Superior temporal gyrus (tissue), 1 donor: Measurements from ENCODE around the gene MIDN.

Source experiments
- DNase-seq: peaks from one replicate; pipeline ENCODE4 v3.0.0-alpha.2; 2016; ENCODE audit errors: extremely low spot score

MIDN gene

DNA sequence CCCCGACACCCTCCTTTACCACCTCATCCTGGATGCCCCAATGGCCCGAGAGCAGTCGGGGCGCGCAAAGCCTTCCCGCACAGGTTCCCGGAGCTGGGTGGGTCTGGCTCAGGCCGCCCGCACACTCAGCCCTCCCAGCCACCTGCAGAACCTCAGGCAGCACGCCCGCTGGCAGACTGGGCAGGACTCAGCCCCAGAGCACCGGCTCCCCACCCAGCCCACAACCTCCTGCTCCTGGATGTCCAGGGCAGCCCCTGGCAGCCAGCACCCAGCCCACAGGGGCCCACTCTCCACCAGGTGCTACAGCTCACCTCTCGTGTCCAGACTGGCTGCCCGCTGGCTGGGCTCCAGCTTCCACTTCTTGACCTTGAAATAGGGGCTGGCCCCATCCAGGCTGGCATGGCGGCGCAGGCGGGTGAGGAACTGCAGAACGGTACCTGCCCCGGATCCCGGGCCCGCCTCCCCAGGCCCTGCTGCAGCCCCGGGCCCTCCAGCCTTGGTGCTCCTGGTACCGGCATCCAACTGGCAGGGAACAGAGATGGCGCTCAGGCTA, 15.2 kb upstream of the MIDN start:
- no peak for DNase-seq

- no peak for DNase-seq
These were observed 14.1 kb upstream of the MIDN start for GRCh38 chr19:1234051-1234954.

- DNase-seq: no peak
These were observed 13.4 kb upstream of the MIDN start for GRCh38 chr19:1234955-1235380.

DNA sequence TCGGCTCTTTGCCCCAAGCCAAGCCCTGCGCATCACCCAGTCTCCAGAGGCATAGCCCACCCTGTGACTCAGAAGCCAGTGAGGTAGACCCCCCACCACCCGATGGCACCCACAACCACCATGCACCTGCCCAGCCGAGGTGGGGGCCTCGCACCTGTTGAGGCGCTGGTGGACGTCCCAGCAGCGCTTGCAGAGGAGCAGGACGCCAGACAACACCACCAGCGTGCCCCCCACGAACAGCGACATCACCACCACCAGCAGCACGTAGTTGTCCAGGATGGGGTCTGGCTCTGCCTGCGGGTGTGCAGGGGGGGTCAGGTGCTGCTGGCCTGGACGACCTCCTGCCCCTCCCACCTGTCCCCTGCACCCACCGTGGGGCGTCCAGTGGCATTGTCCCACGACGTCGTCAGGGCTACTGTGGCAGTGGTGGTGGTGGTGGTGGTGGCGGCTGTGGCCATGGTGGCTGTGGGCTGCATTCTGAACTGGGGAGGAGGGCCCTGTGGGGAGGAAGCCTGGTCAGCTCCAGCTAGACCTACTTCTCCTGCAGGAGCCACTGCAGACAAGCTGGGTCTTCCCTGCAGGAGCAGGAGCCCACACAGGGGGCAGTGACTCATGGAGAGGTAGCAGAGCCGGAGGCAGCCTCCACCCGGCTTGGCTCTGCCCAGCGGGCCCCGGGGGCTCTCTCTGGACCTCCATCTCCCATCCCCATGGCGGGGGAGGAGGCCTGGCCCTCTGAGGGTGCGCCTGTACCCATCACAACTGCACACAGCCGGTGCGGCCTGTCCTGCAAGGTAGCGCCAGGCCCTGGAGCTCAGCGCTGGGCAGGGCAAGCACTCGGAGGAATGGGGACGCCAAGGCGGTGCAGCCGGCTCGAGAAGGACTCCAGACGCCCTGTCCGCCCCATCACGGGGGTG, 12.5 kb upstream of the MIDN start:
- DNase-seq: no peak

- no peak for DNase-seq
These were observed 11.8 kb upstream of the MIDN start for GRCh38 chr19:1236576-1236975.

- DNase-seq: no peak
These were observed 11.2 kb upstream of the MIDN start for GRCh38 chr19:1237027-1237659.

DNA sequence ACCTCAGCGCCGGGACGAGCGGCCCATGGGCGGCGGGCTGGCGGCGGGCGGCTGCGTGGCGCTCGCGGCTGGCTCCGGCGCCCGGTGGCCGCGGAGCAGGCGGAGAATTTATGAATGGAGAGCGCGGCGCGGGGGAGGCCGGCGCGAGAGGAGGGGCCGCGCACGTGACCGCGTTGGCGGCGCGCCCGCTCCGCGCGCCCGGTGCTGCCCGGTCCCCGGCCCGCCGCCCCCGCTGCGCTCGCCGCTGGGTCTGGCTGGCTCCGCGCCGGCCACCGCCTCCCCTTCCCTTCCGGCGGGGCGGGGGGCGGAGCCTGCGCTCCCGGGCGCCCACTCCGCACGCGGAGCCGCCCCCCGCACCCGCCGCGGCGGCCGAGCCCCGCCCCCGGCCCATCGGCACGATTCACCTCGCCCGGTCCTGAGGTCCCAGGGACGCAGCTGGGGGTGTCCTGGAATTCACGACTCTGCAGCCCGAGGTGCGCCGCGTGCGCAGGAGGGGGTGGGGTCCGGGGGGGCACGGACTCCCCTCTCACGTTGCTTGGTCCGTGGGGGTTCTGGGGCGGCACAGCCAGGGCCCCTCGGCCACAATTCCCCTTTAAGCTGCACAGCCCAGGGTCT, 10.5 kb upstream of the MIDN start, which contains the start of gene CBARP:
Gene CBARP (minus strand): TSS at position 252 of the 615 bp plus-strand sequence. CDS start 1,905 bp downstream, outside the sequence.
- no peak for DNase-seq

DNA sequence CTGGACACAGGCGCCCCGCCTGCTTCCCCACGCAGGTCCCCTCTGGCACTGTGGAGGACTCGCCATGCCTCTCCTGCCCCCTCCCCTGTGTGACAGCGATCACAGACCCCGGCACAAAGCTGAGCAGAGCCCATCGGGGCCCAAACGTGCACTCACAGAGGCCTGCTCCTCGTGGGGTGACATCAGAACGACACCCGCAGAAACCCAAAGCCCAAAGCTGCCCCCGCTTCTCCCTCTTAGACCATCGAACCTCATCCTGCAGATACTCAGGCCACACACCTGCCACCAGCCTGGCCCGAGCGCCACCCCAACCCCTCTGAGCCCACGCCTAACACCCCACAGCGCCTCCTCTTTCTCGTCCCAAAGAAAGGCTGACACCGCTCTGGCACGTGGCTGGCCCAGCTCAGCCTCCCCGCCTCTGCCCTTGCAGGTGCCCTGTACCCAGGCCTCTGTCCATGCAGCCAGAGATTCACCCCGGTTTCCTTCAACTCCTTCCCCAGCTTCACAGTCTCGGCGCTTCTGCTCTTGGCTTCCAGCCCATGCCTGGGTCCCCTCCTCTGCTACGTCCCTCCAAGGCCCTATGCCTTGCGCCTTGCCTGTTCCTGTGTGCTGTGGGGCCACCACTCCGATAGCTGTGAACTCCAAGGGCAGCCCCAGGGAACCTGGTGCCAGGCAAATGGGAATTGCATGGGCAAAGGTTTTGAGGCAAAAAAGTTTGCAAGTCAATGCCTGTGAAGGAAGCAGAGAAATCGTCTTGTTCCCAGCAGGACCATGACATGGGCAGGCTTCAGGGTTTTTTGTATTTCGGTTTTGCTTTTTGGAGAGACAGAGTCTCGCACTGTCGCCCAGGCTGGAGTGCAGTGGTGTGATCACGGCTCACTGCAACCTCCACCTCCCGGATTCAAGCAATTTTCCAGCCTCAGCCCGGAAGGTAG, 9.7 kb upstream of the MIDN start:
- DNase-seq: no peak

DNA sequence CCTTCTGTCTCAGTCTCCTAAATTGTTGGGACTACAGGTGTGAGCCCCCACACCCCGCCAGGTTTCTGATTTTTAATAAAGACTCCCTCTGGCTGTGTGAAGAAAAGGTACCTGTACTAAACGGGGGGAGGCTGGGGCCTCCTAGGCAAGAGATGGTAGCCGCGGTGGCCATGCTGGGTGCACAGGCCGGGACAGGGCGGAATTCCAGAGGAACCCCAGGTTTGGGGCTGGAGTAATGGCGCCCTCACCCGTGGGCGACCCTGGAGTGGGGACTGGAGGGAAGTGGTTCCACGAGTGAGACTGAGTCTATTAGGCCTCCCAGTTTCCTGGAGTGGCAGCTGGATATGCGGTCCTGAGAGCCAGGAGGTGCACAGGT, 9.0 kb upstream of the MIDN start:
- no peak for DNase-seq

DNA sequence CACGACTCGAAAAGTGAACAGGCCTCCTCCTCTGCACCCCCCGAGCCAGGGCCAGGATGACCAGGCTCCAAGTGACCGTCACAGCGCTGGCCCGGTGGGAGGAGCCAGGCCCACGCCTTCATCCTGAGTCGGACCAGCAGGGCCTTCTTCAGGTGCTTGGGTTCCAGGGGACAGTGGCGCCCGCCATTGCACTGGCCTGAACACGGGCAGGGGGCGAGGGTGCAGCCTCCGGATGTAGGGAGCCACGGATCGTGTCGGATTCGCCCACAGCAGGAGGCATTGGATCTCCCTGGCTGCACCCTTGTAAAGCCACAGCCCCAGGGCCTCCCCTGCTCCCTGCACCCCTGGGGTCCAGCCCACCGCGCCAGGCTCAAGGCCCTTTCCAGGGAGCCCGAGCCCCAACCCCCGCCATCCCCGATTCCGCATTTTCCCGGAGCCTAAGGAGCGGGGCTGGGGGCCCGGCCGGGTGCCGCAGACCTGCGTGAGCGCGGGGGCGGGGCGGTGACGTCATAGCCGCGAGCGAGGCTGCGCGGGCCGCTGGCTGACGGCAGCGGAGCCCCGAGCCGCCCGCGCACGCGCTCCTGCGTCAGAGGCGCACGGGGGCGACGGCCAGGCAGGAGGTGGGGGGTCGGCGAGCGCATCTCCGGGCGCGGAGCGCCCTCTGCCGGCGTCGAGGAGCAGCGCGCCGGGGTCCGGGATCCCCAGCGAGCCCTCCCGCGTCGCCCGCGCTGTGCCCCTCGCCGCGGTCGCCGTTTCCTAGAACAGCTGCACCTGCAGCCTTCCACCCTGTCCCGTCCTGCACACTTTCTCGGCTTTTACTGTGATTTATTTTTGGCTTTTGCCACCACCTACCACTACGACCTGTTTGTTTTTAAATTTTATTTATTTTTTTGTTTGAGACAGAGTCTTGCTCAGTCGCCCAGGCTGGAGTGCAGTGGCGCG, 8.3 kb upstream of the MIDN start:
- DNase-seq: peak; percentile 85

DNA sequence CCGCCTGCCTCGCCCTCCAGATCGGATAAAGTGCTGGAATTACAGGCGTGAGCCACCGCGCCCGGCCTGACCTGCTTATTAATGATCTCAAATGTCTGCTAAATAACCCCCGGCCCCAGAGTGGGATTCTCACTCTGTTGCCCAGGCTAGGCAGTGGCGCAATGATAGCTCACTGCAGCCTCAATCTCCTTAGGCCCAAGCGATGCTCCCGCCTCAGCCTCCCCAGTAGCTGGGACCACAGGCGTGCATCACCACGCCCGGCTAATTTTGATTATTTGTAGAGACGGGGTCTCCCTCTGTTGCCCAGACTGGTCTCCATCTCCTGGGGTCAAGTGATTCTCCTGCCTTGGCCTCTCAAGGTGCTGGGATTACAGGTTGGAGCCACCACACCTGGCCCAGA, 7.5 kb upstream of the MIDN start:
- DNase-seq: no peak

DNA sequence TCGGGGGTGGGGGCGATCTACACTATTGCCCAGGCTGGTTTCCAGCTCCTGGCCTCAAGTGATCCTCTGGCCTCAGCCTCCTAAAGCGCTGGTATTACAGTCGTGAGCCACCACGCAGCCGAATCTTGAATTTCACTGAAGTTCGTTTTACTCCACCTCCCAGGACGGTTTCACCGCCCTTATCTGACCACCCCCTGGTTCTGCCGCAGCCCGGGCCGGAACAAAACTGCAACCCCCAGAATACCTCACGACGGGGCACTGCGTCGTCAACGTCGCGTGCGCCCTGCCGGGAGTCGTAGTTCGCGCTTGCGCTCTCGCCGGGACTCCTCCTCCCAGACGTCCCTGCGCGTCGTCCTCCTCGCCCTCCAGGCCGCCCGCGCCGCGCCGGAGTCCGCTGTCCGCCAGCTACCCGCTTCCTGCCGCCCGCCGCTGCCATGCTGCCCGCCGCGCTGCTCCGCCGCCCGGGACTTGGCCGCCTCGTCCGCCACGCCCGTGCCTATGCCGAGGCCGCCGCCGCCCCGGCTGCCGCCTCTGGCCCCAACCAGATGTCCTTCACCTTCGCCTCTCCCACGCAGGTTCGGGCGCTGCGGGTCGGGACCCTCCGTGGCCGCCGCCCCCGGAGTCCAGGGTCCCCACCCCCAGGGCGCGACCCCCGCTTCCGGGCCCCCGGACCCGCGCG, 6.8 kb upstream of the MIDN start, which contains the start of gene ATP5F1D:
Gene ATP5F1D (plus strand): TSS at position 335 of the 679 bp plus-strand sequence. CDS start 100 bp downstream, at position 435.
- DNase-seq: peak; percentile 96

DNA sequence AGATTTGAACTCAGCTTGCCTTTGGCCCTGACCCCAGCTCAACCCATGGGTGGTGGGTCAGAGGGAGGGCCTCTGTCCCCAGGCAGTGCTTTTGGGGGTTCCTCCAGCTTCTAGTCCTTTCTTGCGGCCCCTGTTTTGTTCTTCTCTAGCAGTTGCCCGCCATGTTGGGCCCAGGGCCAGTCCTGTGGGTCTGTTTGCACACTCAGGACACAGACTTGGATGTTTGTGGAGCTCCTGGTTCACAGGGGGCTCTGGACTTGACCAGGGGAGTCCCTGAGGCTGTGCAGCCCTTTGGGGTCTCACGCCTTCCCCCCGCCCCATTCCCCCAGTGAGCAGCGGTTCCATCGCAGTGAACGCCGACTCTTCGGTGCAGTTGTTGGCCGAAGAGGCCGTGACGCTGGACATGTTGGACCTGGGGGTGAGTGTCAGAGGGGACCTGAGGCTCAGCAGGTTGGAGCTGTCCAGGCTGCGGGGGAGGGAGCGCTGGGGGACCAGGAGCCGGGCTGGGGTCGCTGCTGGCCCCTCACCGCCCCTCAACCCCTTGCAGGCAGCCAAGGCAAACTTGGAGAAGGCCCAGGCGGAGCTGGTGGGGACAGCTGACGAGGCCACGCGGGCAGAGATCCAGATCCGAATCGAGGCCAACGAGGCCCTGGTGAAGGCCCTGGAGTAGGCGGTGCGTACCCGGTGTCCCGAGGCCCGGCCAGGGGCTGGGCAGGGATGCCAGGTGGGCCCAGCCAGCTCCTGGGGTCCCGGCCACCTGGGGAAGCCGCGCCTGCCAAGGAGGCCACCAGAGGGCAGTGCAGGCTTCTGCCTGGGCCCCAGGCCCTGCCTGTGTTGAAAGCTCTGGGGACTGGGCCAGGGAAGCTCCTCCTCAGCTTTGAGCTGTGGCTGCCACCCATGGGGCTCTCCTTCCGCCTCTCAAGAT, 4.4 kb upstream of the MIDN start:
- peak; percentile 83 for DNase-seq

DNA sequence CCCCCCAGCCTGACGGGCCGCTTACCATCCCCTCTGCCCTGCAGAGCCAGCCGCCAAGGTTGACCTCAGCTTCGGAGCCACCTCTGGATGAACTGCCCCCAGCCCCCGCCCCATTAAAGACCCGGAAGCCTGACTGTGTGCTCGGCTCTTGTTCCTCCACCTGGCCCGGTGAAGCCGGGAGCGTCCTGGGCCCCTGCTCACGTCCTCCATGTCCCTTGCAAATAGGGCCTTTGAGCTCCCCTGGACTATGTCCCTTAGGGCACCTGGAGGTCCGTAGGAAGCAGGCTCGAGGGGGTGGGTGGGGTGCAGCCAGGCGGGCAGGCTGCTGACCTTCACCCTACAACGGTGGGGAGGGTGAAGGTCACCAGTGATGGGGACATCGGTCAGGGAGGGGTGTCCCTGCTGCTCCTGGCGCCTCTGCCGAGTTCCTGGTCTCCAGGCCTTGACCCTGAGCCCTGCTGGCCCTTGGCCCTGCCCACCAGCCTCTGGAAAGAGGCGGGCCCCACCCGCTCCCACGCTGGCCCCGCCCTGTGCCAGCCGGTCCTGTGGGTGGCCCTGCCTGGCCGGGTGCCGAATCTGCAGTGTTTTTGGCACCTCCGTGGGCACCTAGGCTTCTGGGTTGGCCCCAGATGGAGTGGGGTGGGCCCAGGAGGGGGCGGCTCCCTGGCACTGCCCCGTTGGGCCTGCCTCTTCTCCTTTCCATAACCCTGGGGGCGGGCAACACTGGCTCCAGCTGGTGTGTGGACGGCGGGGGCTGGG, 3.5 kb upstream of the MIDN start:
- DNase-seq: peak; percentile 9

- no peak for DNase-seq
These were observed 2.7 kb upstream of the MIDN start for GRCh38 chr19:1245494-1246264.
